Uterus (tissue), 2 donors: Measurements from ENCODE around the gene SPTBN5.

Source experiments
- POLR2A ChIP-seq, 2 donors: fragments of 450-650 bp; IDR thresholded peaks; one replicate each; pipeline ENCODE4 v1.6.1; 2016; ENCODE audit warnings: antibody characterized with exemption in 2 of 2, mild to moderate bottlenecking in 1 of 2, moderate library complexity in 1 of 2
- TF ChIP-seq, protein P1 (sequence below), 4 experiments: fragments of 200-600 bp in 2 of 4; fragments of 450-650 bp in 2 of 4; sonication (generic) in 2 of 4; IDR thresholded peaks; one replicate each; pipeline ENCODE4 v1.5.1; 2016 to 2019; ENCODE audit warnings: antibody characterized with exemption in 4 of 4, mild to moderate bottlenecking in 2 of 4, moderate library complexity in 1 of 4

DNA sequence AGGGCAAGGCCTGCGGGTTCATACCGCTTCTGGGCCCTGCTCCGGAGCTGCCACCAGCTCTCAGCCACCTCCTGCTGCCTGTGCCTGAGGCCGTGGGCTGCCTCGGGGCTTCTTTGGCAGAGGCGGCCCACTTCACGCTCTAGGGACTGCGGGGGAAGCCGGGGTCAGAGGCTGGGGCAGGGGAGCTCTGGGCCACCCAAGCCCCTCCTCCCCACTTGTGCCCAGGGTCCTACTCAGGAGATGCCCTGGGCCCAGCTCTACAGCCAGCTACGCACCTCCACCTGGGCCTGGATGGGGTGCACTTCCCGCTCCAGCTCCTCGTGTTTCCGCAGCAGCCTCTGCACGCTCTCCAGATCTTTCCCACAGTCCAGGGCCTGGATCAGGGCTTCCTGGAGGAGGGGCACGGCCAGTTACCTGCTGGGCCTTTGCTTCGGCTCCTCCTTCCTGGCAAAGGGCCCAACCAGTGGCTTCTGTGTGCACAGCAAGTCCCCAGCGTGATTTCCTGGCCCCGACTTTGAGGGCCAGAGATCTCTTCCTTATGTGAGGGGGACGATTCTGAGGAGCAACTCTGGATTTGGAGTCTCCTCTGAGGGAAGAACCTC, 31.2 kb downstream of the SPTBN5 start:
- no peak for TF ChIP-seq POLR2A (IDR thresholded peaks at IDR 0.05)
- TF ChIP-seq, protein P1, sequence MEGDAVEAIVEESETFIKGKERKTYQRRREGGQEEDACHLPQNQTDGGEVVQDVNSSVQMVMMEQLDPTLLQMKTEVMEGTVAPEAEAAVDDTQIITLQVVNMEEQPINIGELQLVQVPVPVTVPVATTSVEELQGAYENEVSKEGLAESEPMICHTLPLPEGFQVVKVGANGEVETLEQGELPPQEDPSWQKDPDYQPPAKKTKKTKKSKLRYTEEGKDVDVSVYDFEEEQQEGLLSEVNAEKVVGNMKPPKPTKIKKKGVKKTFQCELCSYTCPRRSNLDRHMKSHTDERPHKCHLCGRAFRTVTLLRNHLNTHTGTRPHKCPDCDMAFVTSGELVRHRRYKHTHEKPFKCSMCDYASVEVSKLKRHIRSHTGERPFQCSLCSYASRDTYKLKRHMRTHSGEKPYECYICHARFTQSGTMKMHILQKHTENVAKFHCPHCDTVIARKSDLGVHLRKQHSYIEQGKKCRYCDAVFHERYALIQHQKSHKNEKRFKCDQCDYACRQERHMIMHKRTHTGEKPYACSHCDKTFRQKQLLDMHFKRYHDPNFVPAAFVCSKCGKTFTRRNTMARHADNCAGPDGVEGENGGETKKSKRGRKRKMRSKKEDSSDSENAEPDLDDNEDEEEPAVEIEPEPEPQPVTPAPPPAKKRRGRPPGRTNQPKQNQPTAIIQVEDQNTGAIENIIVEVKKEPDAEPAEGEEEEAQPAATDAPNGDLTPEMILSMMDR (IDR thresholded peaks at IDR 0.05) = no peak
